Measurements from ENCODE around the gene CD180.
"Not testable (repeated sequence)": the region's sequence is repeated elsewhere in the genome, so short reads cannot be mapped to it uniquely, and the experiment has no call there.

Gene CD180

GRCh38 chr5:67182301-67182790 is 14.3 kb downstream of the CD180 start:
- TF ChIP-seq POLR2A (IDR thresholded peaks at IDR 0.05; ENCODE audit: low read depth, low read length) (no peak), POLR2AphosphoS5 (IDR thresholded peaks at IDR 0.05; ENCODE audit: low read depth, low read length) (no peak), TAF1 (IDR thresholded peaks at IDR 0.05; ENCODE audit: borderline replicate concordance, low read depth, low read length) (no peak)
- DNase-seq (ENCODE audit: insufficient read length), result no peak

GRCh38 chr5:67181648-67182221 is 14.9 kb downstream of the CD180 start:
- FAIRE-seq, result no peak
- no peak for DNase-seq (ENCODE audit: insufficient read length)
- TF ChIP-seq POLR2A (IDR thresholded peaks at IDR 0.05; ENCODE audit: low read depth, low read length), result no peak
- no peak for TF ChIP-seq TAF1 (IDR thresholded peaks at IDR 0.05; ENCODE audit: borderline replicate concordance, low read depth, low read length)
- TF ChIP-seq POLR2AphosphoS5 (IDR thresholded peaks at IDR 0.05; ENCODE audit: low read depth, low read length), result no peak

More at GRCh38 chr5:67182301-67182790, 14.3 kb downstream of the CD180 start:
- FAIRE-seq, result no peak

- DNase-seq (ENCODE audit: insufficient read length) (no peak), FAIRE-seq (no peak)
- TF ChIP-seq TAF1 (IDR thresholded peaks at IDR 0.05; ENCODE audit: borderline replicate concordance, low read depth, low read length) (no peak), POLR2A (IDR thresholded peaks at IDR 0.05; ENCODE audit: low read depth, low read length) (no peak), POLR2AphosphoS5 (IDR thresholded peaks at IDR 0.05; ENCODE audit: low read depth, low read length) (no peak)
Measured at GRCh38 chr5:67179697-67180361, 16.8 kb downstream of the CD180 start.

- FAIRE-seq, result no peak
- no peak for DNase-seq (ENCODE audit: insufficient read length)
- TF ChIP-seq POLR2AphosphoS5 (IDR thresholded peaks at IDR 0.05; ENCODE audit: low read depth, low read length), result no peak
- no peak for TF ChIP-seq TAF1 (IDR thresholded peaks at IDR 0.05; ENCODE audit: borderline replicate concordance, low read depth, low read length)
- no peak for TF ChIP-seq POLR2A (IDR thresholded peaks at IDR 0.05; ENCODE audit: low read depth, low read length)
Measured at GRCh38 chr5:67178966-67179365, 17.6 kb downstream of the CD180 start.

- FAIRE-seq, result no peak
- no peak for TF ChIP-seq TAF1 (IDR thresholded peaks at IDR 0.05; ENCODE audit: borderline replicate concordance, low read depth, low read length)
- TF ChIP-seq POLR2AphosphoS5 (IDR thresholded peaks at IDR 0.05; ENCODE audit: low read depth, low read length), result no peak
- no peak for TF ChIP-seq POLR2A (IDR thresholded peaks at IDR 0.05; ENCODE audit: low read depth, low read length)
- no peak for DNase-seq (ENCODE audit: insufficient read length)
Measured at GRCh38 chr5:67178085-67178484, 18.5 kb downstream of the CD180 start.

GRCh38 chr5:67176936-67177335 is 19.7 kb downstream of the CD180 start:
- TF ChIP-seq POLR2AphosphoS5 (IDR thresholded peaks at IDR 0.05; ENCODE audit: low read depth, low read length), result no peak
- no peak for TF ChIP-seq POLR2A (IDR thresholded peaks at IDR 0.05; ENCODE audit: low read depth, low read length)
- TF ChIP-seq TAF1 (IDR thresholded peaks at IDR 0.05; ENCODE audit: borderline replicate concordance, low read depth, low read length), result no peak
- DNase-seq (ENCODE audit: insufficient read length) (no peak), FAIRE-seq (no peak)

GRCh38 chr5:67173959-67174358 is 22.6 kb downstream of the CD180 start:
- no peak for TF ChIP-seq TAF1 (IDR thresholded peaks at IDR 0.05; ENCODE audit: borderline replicate concordance, low read depth, low read length)
- no peak for TF ChIP-seq POLR2AphosphoS5 (IDR thresholded peaks at IDR 0.05; ENCODE audit: low read depth, low read length)
- no peak for TF ChIP-seq POLR2A (IDR thresholded peaks at IDR 0.05; ENCODE audit: low read depth, low read length)

GRCh38 chr5:67173351-67173750 is 23.2 kb downstream of the CD180 start:
- not testable (repeated sequence) for FAIRE-seq; DNase-seq (ENCODE audit: insufficient read length)

More at GRCh38 chr5:67173959-67174358, 22.6 kb downstream of the CD180 start:
- DNase-seq (ENCODE audit: insufficient read length), result no peak
- FAIRE-seq, result no peak

GRCh38 chr5:67170767-67171166 is 25.8 kb downstream of the CD180 start:
- no peak for DNase-seq (ENCODE audit: insufficient read length)

GRCh38 chr5:67168069-67168468 is 28.5 kb downstream of the CD180 start:
- TF ChIP-seq TAF1 (IDR thresholded peaks at IDR 0.05; ENCODE audit: borderline replicate concordance, low read depth, low read length) (no peak), POLR2AphosphoS5 (IDR thresholded peaks at IDR 0.05; ENCODE audit: low read depth, low read length) (no peak), POLR2A (IDR thresholded peaks at IDR 0.05; ENCODE audit: low read depth, low read length) (no peak)
- DNase-seq (ENCODE audit: insufficient read length) (no peak), FAIRE-seq (no peak)

More at GRCh38 chr5:67170767-67171166, 25.8 kb downstream of the CD180 start:
- no peak for FAIRE-seq
- TF ChIP-seq POLR2A (IDR thresholded peaks at IDR 0.05; ENCODE audit: low read depth, low read length), result no peak

- peak; percentile 56 for DNase-seq (ENCODE audit: insufficient read length)
- peak; percentile 36 for FAIRE-seq
Measured at GRCh38 chr5:67166460-67167285, 29.9 kb downstream of the CD180 start.

More at GRCh38 chr5:67166460-67167285, 29.9 kb downstream of the CD180 start:
- no peak for TF ChIP-seq POLR2AphosphoS5 (IDR thresholded peaks at IDR 0.05; ENCODE audit: low read depth, low read length)
- 0 out of 2 replicates have a peak, but pooled peaks have one; percentile 4 for TF ChIP-seq TAF1 (IDR thresholded peaks at IDR 0.05; ENCODE audit: borderline replicate concordance, low read depth, low read length)
